HepG2 (cell line): Measurements from ENCODE around the gene FLT3LG. TPM values are rescaled to one million over a fixed set of nuclear protein-coding genes. Genes with fewer than 3 reads are reported as not detected.

Experiments used
- ATAC-seq: fragments of 200-7000 bp; cut with Tn5 transposase; 3 replicates; pipeline ENCODE4 v1.9.1; 2020; ENCODE audit warnings: mild to moderate bottlenecking, moderate library complexity
- BruUV-seq: library from RNA; stranded (reverse); fragments of 400-500 nt; replicated peaks from 2 replicates; lab custom pipeline; 2021; lab: Mats Ljungman, UMichigan
- CTCF ChIA-PET: fragments of 300-600 bp; formaldehyde crosslinking; extraction: SDS; loops from one replicate; lab custom pipeline; 2021; ENCODE audit warnings: low total read pairs, inconsistent platforms, low intra/inter-chr PET ratio; lab: Yijun Ruan, JAX
- POLR2A ChIA-PET: fragments of 350-600 bp; sonication (Branson Sonifier 250); formaldehyde crosslinking; loops from one replicate; lab custom pipeline; 2020; ENCODE audit warnings: antibody characterized with exemption, inconsistent platforms; lab: Yijun Ruan, JAX
- DNase-seq: peaks from one replicate; pipeline ENCODE4 v3.0.0-alpha.2; 2015; ENCODE audit warnings: low spot score
- FAIRE-seq: peaks from 3 replicates; lab custom pipeline; 2011; peaks lifted over from hg19 to GRCh38; lab: Jason Lieb, UNC
- H2AFZ ChIP-seq: one replicate; pipeline ENCODE4 v1.6.1; 2011; ENCODE audit warnings: low read length, inconsistent platforms
- H3K27ac ChIP-seq: fragments of 300-600 bp; 3 replicates; pipeline ENCODE4 v1.8.0; 2011; ENCODE audit warnings: mixed run types, mild to moderate bottlenecking, mixed read lengths, low read length, inconsistent platforms; ENCODE audit not compliant: insufficient read depth; ENCODE audit errors: extremely low read length
- H3K27me3 ChIP-seq, 2 experiments: fragments of 200-600 bp in 1 of 2; 2 replicates in 1 of 2; 3 replicates in 1 of 2; pipeline versions ENCODE4 v1.6.0 to v1.8.0; 2011; ENCODE audit warnings: low read length in 2 of 2, mild to moderate bottlenecking in 2 of 2, moderate library complexity in 2 of 2, inconsistent platforms in 1 of 2; ENCODE audit not compliant: insufficient read depth in 2 of 2, control insufficient read depth in 1 of 2
- H3K36me3 ChIP-seq, 2 experiments: fragments of 200-600 bp in 1 of 2; replicated peaks in 1 of 2; 2 replicates in 1 of 2; 3 replicates in 1 of 2; pipeline versions ENCODE4 v1.5.1 to v1.8.0; 2011; ENCODE audit warnings: low read length in 2 of 2, inconsistent platforms in 1 of 2; ENCODE audit not compliant: insufficient read depth in 2 of 2, control insufficient read depth in 1 of 2
- H3K4me1 ChIP-seq: 2 replicates; pipeline ENCODE4 v1.5.1; 2012; ENCODE audit warnings: low read length, inconsistent platforms; ENCODE audit not compliant: insufficient read depth
- H3K4me2 ChIP-seq: 2 replicates; pipeline ENCODE4 v1.6.0; 2011; ENCODE audit warnings: low read depth, low read length, inconsistent platforms
- H3K4me3 ChIP-seq, 3 experiments: fragments of 200-600 bp in 1 of 3; sonication (generic), shearing (Covaris generic) in 1 of 3; replicated peaks in 1 of 3; 2 replicates each; pipeline ENCODE4 v1.5.1; 2011 to 2016; ENCODE audit warnings: low read length in 3 of 3, inconsistent platforms in 2 of 3, low read depth in 2 of 3, mild to moderate bottlenecking in 2 of 3, control low read depth in 1 of 3, mixed read lengths in 1 of 3; ENCODE audit not compliant: insufficient read depth in 1 of 3
- H3K79me2 ChIP-seq: one replicate; pipeline ENCODE4 v1.6.1; 2011; ENCODE audit warnings: low read length, inconsistent platforms; ENCODE audit not compliant: insufficient read depth
- H3K9ac ChIP-seq: 2 replicates; pipeline ENCODE4 v1.6.0; 2011; ENCODE audit warnings: mild to moderate bottlenecking, low read depth, low read length, inconsistent platforms; ENCODE audit not compliant: insufficient read depth
- H3K9me3 ChIP-seq: 2 replicates; pipeline ENCODE4 v1.5.1; 2012; ENCODE audit warnings: mild to moderate bottlenecking, low read length
- H4K20me1 ChIP-seq: 2 replicates; pipeline ENCODE4 v1.6.0; 2011; ENCODE audit warnings: inconsistent platforms, mild to moderate bottlenecking, low read length, moderate library complexity; ENCODE audit not compliant: insufficient read depth
- ATF1 ChIP-seq: IDR thresholded peaks from 2 replicates; pipeline ENCODE4 v1.6.1; 2016; ENCODE audit warnings: mild to moderate bottlenecking, control low read depth
- CENPT ChIP-seq: sonication (generic); formaldehyde crosslinking; IDR thresholded peaks from 2 replicates; pipeline ENCODE4 v1.8.0; 2022; ENCODE audit warnings: low read depth, mild to moderate bottlenecking, moderate library complexity, missing genetic modification reagents
- HINFP ChIP-seq: sonication (generic); formaldehyde crosslinking; IDR thresholded peaks from 2 replicates; pipeline ENCODE4 v1.4.0; 2020; ENCODE audit warnings: low read depth, mild to moderate bottlenecking, missing genetic modification reagents
- HNF1A ChIP-seq, 2 experiments: sonication (generic) in 1 of 2; formaldehyde crosslinking in 1 of 2; IDR thresholded peaks; 2 replicates each; pipeline versions ENCODE4 v1.4.0 to v1.6.1; 2016 to 2020; ENCODE audit warnings: borderline replicate concordance in 1 of 2, low read depth in 1 of 2, mild to moderate bottlenecking in 1 of 2, missing genetic modification reagents in 1 of 2
- KAT8 ChIP-seq: IDR thresholded peaks from 2 replicates; pipeline ENCODE4 v1.6.1; 2016; ENCODE audit warnings: missing genetic modification reagents, missing compliant biosample characterization
- KLF9 ChIP-seq: IDR thresholded peaks from 2 replicates; pipeline ENCODE4 v1.6.1; 2016; ENCODE audit warnings: low read depth
- SIN3A ChIP-seq: IDR thresholded peaks from 2 replicates; pipeline ENCODE4 v1.6.1; 2011; ENCODE audit warnings: low read depth, mild to moderate bottlenecking, control low read depth, low read length, borderline replicate concordance
- SMC3 ChIP-seq: IDR thresholded peaks from 2 replicates; pipeline ENCODE4 v1.6.1; 2011; ENCODE audit warnings: low read length, improper control_type of control experiment
- TAF15 ChIP-seq: fragments of 200-400 bp; formaldehyde crosslinking; IDR thresholded peaks from one replicate; pipeline ENCODE4 v1.6.1; 2018; ENCODE audit warnings: mild to moderate bottlenecking, low read depth, low read length; ENCODE audit not compliant: poor library complexity, severe bottlenecking
- TBX3 ChIP-seq: fragments of 450-650 bp; IDR thresholded peaks from 2 replicates; pipeline ENCODE4 v1.6.1; 2017; ENCODE audit warnings: antibody characterized with exemption, mild to moderate bottlenecking, inconsistent platforms, borderline replicate concordance
- TP53 ChIP-seq: sonication (generic); formaldehyde crosslinking; conservative IDR thresholded peaks from 2 replicates; pipeline ENCODE4 v1.4.0; 2020; ENCODE audit warnings: missing genetic modification reagents
- ZBTB49 ChIP-seq: sonication (generic); formaldehyde crosslinking; IDR thresholded peaks from 2 replicates; pipeline ENCODE4 v1.4.0; 2020; ENCODE audit warnings: missing genetic modification reagents, borderline replicate concordance
- ZNF326 ChIP-seq: sonication (generic); formaldehyde crosslinking; IDR thresholded peaks from 2 replicates; pipeline ENCODE4 v1.4.0; 2020; ENCODE audit warnings: missing genetic modification reagents, borderline replicate concordance
- ZNF557 ChIP-seq: sonication (generic); formaldehyde crosslinking; IDR thresholded peaks from 2 replicates; pipeline ENCODE4 v1.4.0; 2020; ENCODE audit warnings: missing genetic modification reagents
- ZNF878 ChIP-seq: sonication (generic); formaldehyde crosslinking; IDR thresholded peaks from 2 replicates; pipeline ENCODE4 v1.8.1; 2023; ENCODE audit warnings: mild to moderate bottlenecking, missing genetic modification reagents, moderate library complexity
- WGBS: methylation state at CpG from one replicate; pipeline ENCODE4 v1.1.6; 2017; ENCODE audit warnings: low lambda C conversion rate; 5-methylcytosine and 5-hydroxymethylcytosine counted together
- in situ Hi-C: cut with HindIII; loops from 2 replicates; pipeline ENCODE4 v1.10.0; 2017; ENCODE audit warnings: low pct_unique_long_range_greater_than_20kb; ENCODE audit not compliant: extremely low pct_ligation_motif_present
- intact Hi-C: fragments of 100-400 bp; cut with micrococcal nuclease; formaldehyde crosslinking; loops from one replicate; pipeline ENCODE4 v1.10.0; 2022; ENCODE audit not compliant: unreplicated experiment
- polyA plus RNA-seq, 8 experiments: library from polyadenylated mRNA; depleted of rRNA in 3 of 8; stranded (reverse) in 7 of 8; unstranded in 1 of 8; fragments of >200 nt; fragmentation: Illumina TruSeq in 4 of 8; extraction: Trizol in 4 of 8; gene quantifications; 2 replicates each; pipeline versions ENCODE4 v1.2.1 to v1.2.3, GENCODE V29; 2011 to 2016; ENCODE audit warnings: low read depth in 4 of 8, missing spikeins in 1 of 8, mixed read lengths in 1 of 8; ENCODE audit not compliant: insufficient read depth in 1 of 8
- total RNA-seq, 5 experiments: library from RNA; depleted of rRNA; stranded (reverse); fragments of >200 nt; fragmentation: Illumina TruSeq; extraction: Trizol; gene quantifications; 2 replicates each; pipeline ENCODE4 v1.2.3, GENCODE V29; 2016; ENCODE audit warnings: low read depth in 1 of 5

The FLT3LG gene
- total and polyA plus RNA-seq, 2 of the 13 experiments (the other 11 are each of a cell fraction or from before 2014, with no cell fraction given): 1.5 to 2.6 TPM

- TF ChIP-seq TAF15 (no peak), ZBTB49 (CRISPR knock-in tag) (no peak)
These were observed 50.9 kb downstream of the FLT3LG start (continued) for GRCh38 chr19:49524812-49525455.

GRCh38 chr19:49528211-49528771 lies 54.3 kb downstream of the FLT3LG start:
- no peak overlapping the region for H2AFZ ChIP-seq
- in situ Hi-C loops: no loop called here
- FAIRE-seq: no peak
- H3K27ac ChIP-seq: no peak overlapping the region
- no peak overlapping the region for H3K4me2 ChIP-seq
- H3K4me1 ChIP-seq: no peaks in the 10 kb centered on the region
- no peaks in the 10 kb centered on the region for H3K27me3 ChIP-seq
- H3K9ac ChIP-seq: no peak overlapping the region
- ChIA-PET POLR2A (no interaction called here), CTCF (no interaction called here)
- BruUV-seq: no TSS peak
- intact Hi-C loops: no loop called here
- peaks cover 12 to 19% of the 10 kb centered on the region in 2 experiments; a peak in 4 of 5 replicates for H3K36me3 ChIP-seq
- H3K79me2 ChIP-seq: no peaks in the 10 kb centered on the region
- ATAC-seq: no peak
- no peaks in the 10 kb centered on the region for H4K20me1 ChIP-seq
- H3K4me3 ChIP-seq: no peak overlapping the region
- no peaks in the 10 kb centered on the region for H3K9me3 ChIP-seq
- 96% methylated on average over 25 of the region's 25 CpGs for WGBS
- DNase-seq: no peak
- TF ChIP-seq TBX3 (no peak), ZNF878 (CRISPR knock-in tag) (no peak), ZNF326 (no peak), HINFP (CRISPR knock-in tag) (no peak), ATF1 (CRISPR knock-in tag) (no peak), KAT8 (no peak), CENPT (CRISPR knock-in tag) (no peak), TP53 (CRISPR knock-in tag) (no peak), KLF9 (CRISPR knock-in tag) (no peak), ZNF557 (CRISPR knock-in tag) (no peak), SMC3 (no peak), SIN3A (no peak), HNF1A (IDR thresholded peaks at IDR 0.05; ENCODE audit: low read depth) (no peak), HNF1A (CRISPR knock-in tag; IDR thresholded peaks at IDR 0.05; ENCODE audit: borderline replicate concordance) (no peak)
